ENCODE data around the gene SUB1.

Gene SUB1

GRCh38 chr5:32581010-32581785 is 4.2 kb upstream of the SUB1 start:
- H3K9ac ChIP-seq (ENCODE audit: low read length) = no peak overlapping the region
- H3K4ac ChIP-seq (ENCODE audit: low read depth, low read length) = no peak overlapping the region
- H3K23ac ChIP-seq (ENCODE audit: low read length) = no peak overlapping the region
- no peak overlapping the region for H3K56ac ChIP-seq (ENCODE audit: low read length)
- no peak overlapping the region for H4K5ac ChIP-seq (ENCODE audit: low read length)
- H2BK15ac ChIP-seq (replicated peaks; ENCODE audit: low read depth) = no peak overlapping the region
- no peaks in the 10 kb centered on the region for H3K27me3 ChIP-seq (ENCODE audit: insufficient read depth, low read length, poor library complexity)
- H3K18ac ChIP-seq (ENCODE audit: low read length) = no peak overlapping the region
- no peaks in the 10 kb centered on the region for H3K36me3 ChIP-seq (ENCODE audit: control insufficient read depth, insufficient read depth, low read length)
- peaks cover 6% of the 10 kb centered on the region for H3K4me1 ChIP-seq (ENCODE audit: control insufficient read depth, low read depth, low read length)
- no peak overlapping the region for H2BK120ac ChIP-seq (ENCODE audit: low read depth, low read length)
- DNase-seq = peak; percentile 29
- no peak overlapping the region for H4K8ac ChIP-seq (ENCODE audit: low read depth, low read length)
- H3K4me2 ChIP-seq (ENCODE audit: low read length) = no peak overlapping the region
- H3K27ac ChIP-seq (ENCODE audit: low read depth, low read length) = no peak overlapping the region
- H2BK5ac ChIP-seq (ENCODE audit: low read length) = no peak overlapping the region
- H2AK5ac ChIP-seq (ENCODE audit: low read length) = no peak overlapping the region
- no peaks in the 10 kb centered on the region for H3K79me1 ChIP-seq (ENCODE audit: low read length)
- H3K4me3 ChIP-seq (ENCODE audit: low read length) = no peak overlapping the region
- no CpG with 5 or more reads among the region's 12 CpGs for WGBS (ENCODE audit: extremely low coverage, insufficient coverage, low lambda C conversion rate)
- H3K79me2 ChIP-seq (ENCODE audit: control insufficient read depth, insufficient read depth, low read length) = peaks cover 3% of the 10 kb centered on the region

- no peak overlapping the region for H2BK15ac ChIP-seq (replicated peaks; ENCODE audit: low read depth)
- no peak overlapping the region for H3K4ac ChIP-seq (ENCODE audit: low read depth, low read length)
- H3K27ac ChIP-seq (ENCODE audit: low read depth, low read length) = no peak overlapping the region
- no CpG with 5 or more reads among the region's 16 CpGs for WGBS (ENCODE audit: extremely low coverage, insufficient coverage, low lambda C conversion rate)
- no peak overlapping the region for H2BK120ac ChIP-seq (ENCODE audit: low read depth, low read length)
- no peak overlapping the region for H2BK5ac ChIP-seq (ENCODE audit: low read length)
- peaks cover 8% of the 10 kb centered on the region for H3K4me1 ChIP-seq (ENCODE audit: control insufficient read depth, low read depth, low read length)
- peak overlapping the region; percentile 24 for H3K18ac ChIP-seq (ENCODE audit: low read length)
- H3K36me3 ChIP-seq (ENCODE audit: control insufficient read depth, insufficient read depth, low read length) = no peaks in the 10 kb centered on the region
- H4K8ac ChIP-seq (ENCODE audit: low read depth, low read length) = no peak overlapping the region
- no peak overlapping the region for H3K4me3 ChIP-seq (ENCODE audit: low read length)
- no peak overlapping the region for H4K5ac ChIP-seq (ENCODE audit: low read length)
- H3K79me1 ChIP-seq (ENCODE audit: low read length) = peaks cover 4% of the 10 kb centered on the region
- no peak overlapping the region for H2AK5ac ChIP-seq (ENCODE audit: low read length)
- peak overlapping the region; percentile 35 for H3K9ac ChIP-seq (ENCODE audit: low read length)
- DNase-seq = peak; percentile 42
- H3K56ac ChIP-seq (ENCODE audit: low read length) = peak overlapping the region; percentile 25
- no peak overlapping the region for H3K23ac ChIP-seq (ENCODE audit: low read length)
- peaks cover 25% of the 10 kb centered on the region for H3K79me2 ChIP-seq (ENCODE audit: control insufficient read depth, insufficient read depth, low read length)
- H3K4me2 ChIP-seq (ENCODE audit: low read length) = no peak overlapping the region
- no peaks in the 10 kb centered on the region for H3K27me3 ChIP-seq (ENCODE audit: insufficient read depth, low read length, poor library complexity)
Measured at GRCh38 chr5:32583582-32584232, 1.6 kb upstream of the SUB1 start.

GRCh38 chr5:32584646-32585045 is 711 bp upstream of the SUB1 start:
- no CpG with 5 or more reads among the region's 6 CpGs for WGBS (ENCODE audit: extremely low coverage, insufficient coverage, low lambda C conversion rate)
- Histone ChIP-seq H3K36me3 (ENCODE audit: control insufficient read depth, insufficient read depth, low read length) (peaks cover 1% of the 10 kb centered on the region), H3K27me3 (ENCODE audit: insufficient read depth, low read length, poor library complexity) (no peaks in the 10 kb centered on the region), H4K5ac (ENCODE audit: low read length) (no peak overlapping the region), H2BK15ac (replicated peaks; ENCODE audit: low read depth) (no peak overlapping the region), H3K79me2 (ENCODE audit: control insufficient read depth, insufficient read depth, low read length) (peaks cover 29% of the 10 kb centered on the region), H3K27ac (ENCODE audit: low read depth, low read length) (no peak overlapping the region), H3K79me1 (ENCODE audit: low read length) (peaks cover 4% of the 10 kb centered on the region), H3K9ac (ENCODE audit: low read length) (no peak overlapping the region), H4K8ac (ENCODE audit: low read depth, low read length) (no peak overlapping the region), H3K4me1 (ENCODE audit: control insufficient read depth, low read depth, low read length) (peaks cover 8% of the 10 kb centered on the region), H3K18ac (ENCODE audit: low read length) (no peak overlapping the region), H3K4me3 (ENCODE audit: low read length) (no peak overlapping the region), H3K23ac (ENCODE audit: low read length) (no peak overlapping the region), H3K56ac (ENCODE audit: low read length) (peak overlapping the region; percentile 26), H2BK5ac (ENCODE audit: low read length) (no peak overlapping the region), H2AK5ac (ENCODE audit: low read length) (no peak overlapping the region), H2BK120ac (ENCODE audit: low read depth, low read length) (no peak overlapping the region), H3K4ac (ENCODE audit: low read depth, low read length) (no peak overlapping the region), H3K4me2 (ENCODE audit: low read length) (no peak overlapping the region)
- peak; percentile 37 for DNase-seq

GRCh38 chr5:32585122-32585445 is 273 bp upstream of the SUB1 start:
- Histone ChIP-seq H3K27me3 (ENCODE audit: insufficient read depth, low read length, poor library complexity) (no peaks in the 10 kb centered on the region), H2AK5ac (ENCODE audit: low read length) (no peak overlapping the region), H3K4me1 (ENCODE audit: control insufficient read depth, low read depth, low read length) (peaks cover 8% of the 10 kb centered on the region), H3K79me1 (ENCODE audit: low read length) (peaks cover 4% of the 10 kb centered on the region), H3K36me3 (ENCODE audit: control insufficient read depth, insufficient read depth, low read length) (peaks cover 1% of the 10 kb centered on the region), H3K9ac (ENCODE audit: low read length) (peak overlapping the region; percentile 11), H3K56ac (ENCODE audit: low read length) (peak overlapping the region; percentile 51), H4K8ac (ENCODE audit: low read depth, low read length) (no peak overlapping the region), H2BK15ac (replicated peaks; ENCODE audit: low read depth) (no peak overlapping the region), H3K23ac (ENCODE audit: low read length) (no peak overlapping the region), H3K4me3 (ENCODE audit: low read length) (no peak overlapping the region), H3K18ac (ENCODE audit: low read length) (peak overlapping the region; percentile 32), H3K4ac (ENCODE audit: low read depth, low read length) (peak overlapping the region; percentile 62), H3K4me2 (ENCODE audit: low read length) (no peak overlapping the region), H2BK5ac (ENCODE audit: low read length) (no peak overlapping the region), H4K5ac (ENCODE audit: low read length) (no peak overlapping the region), H3K27ac (ENCODE audit: low read depth, low read length) (no peak overlapping the region), H3K79me2 (ENCODE audit: control insufficient read depth, insufficient read depth, low read length) (peaks cover 29% of the 10 kb centered on the region), H2BK120ac (ENCODE audit: low read depth, low read length) (no peak overlapping the region)
- WGBS (ENCODE audit: extremely low coverage, insufficient coverage, low lambda C conversion rate) = no CpG with 5 or more reads among the region's 8 CpGs
- no peak for DNase-seq

GRCh38 chr5:32586276-32586599 is 881 bp downstream of the SUB1 start:
- Histone ChIP-seq H4K5ac (ENCODE audit: low read length) (no peak overlapping the region), H3K4ac (ENCODE audit: low read depth, low read length) (no peak overlapping the region), H2BK5ac (ENCODE audit: low read length) (no peak overlapping the region), H4K8ac (ENCODE audit: low read depth, low read length) (no peak overlapping the region), H3K9ac (ENCODE audit: low read length) (peak overlapping the region; percentile 73), H3K79me1 (ENCODE audit: low read length) (peaks cover 4% of the 10 kb centered on the region), H2AK5ac (ENCODE audit: low read length) (no peak overlapping the region), H3K4me3 (ENCODE audit: low read length) (peak overlapping the region; percentile 90), H3K36me3 (ENCODE audit: control insufficient read depth, insufficient read depth, low read length) (peaks cover 1% of the 10 kb centered on the region), H2BK120ac (ENCODE audit: low read depth, low read length) (no peak overlapping the region), H3K4me2 (ENCODE audit: low read length) (peak overlapping the region; percentile 44), H2BK15ac (replicated peaks; ENCODE audit: low read depth) (no peak overlapping the region), H3K79me2 (ENCODE audit: control insufficient read depth, insufficient read depth, low read length) (peaks cover 29% of the 10 kb centered on the region), H3K18ac (ENCODE audit: low read length) (peak overlapping the region; percentile 83), H3K27ac (ENCODE audit: low read depth, low read length) (no peak overlapping the region), H3K23ac (ENCODE audit: low read length) (no peak overlapping the region), H3K27me3 (ENCODE audit: insufficient read depth, low read length, poor library complexity) (no peaks in the 10 kb centered on the region), H3K4me1 (ENCODE audit: control insufficient read depth, low read depth, low read length) (peaks cover 8% of the 10 kb centered on the region), H3K56ac (ENCODE audit: low read length) (peak overlapping the region; percentile 92)
- DNase-seq = no peak
- WGBS (ENCODE audit: extremely low coverage, insufficient coverage, low lambda C conversion rate) = no CpG with 5 or more reads among the region's 6 CpGs

All from mesendoderm (in vitro differentiated cells).